Ishikawa (cell line): ENCODE measurements around the gene ICA1L.

Experiments
- CEBPB ChIP-seq: IDR thresholded peaks from 2 replicates; pipeline ENCODE4 v1.6.1; 2012
- NFIC ChIP-seq: IDR thresholded peaks from 2 replicates; pipeline ENCODE4 v1.6.1; 2012
- REST ChIP-seq: IDR thresholded peaks from 2 replicates; pipeline ENCODE4 v1.6.1; 2012; ENCODE audit warnings: low read depth, mild to moderate bottlenecking

GRCh38 chr2:202858601-202859000, 13.0 kb downstream of the ICA1L start:
- TF ChIP-seq NFIC (no peak), REST (no peak), CEBPB (no peak)
